D721Med (cell line): Measurements from ENCODE around the gene TTLL5.

ENCODE experiments used
- DNase-seq: peaks from one replicate; pipeline ENCODE4 v3.0.0; 2011; ENCODE audit warnings: low spot score; ENCODE audit not compliant: insufficient read length
- FAIRE-seq: peaks from 2 replicates; lab custom pipeline; 2011; peaks lifted over from hg19 to GRCh38; lab: Jason Lieb, UNC
- TF ChIP-seq, protein P1 (sequence below): IDR thresholded peaks from 2 replicates; pipeline ENCODE4 v1.5.1; 2012; ENCODE audit warnings: mild to moderate bottlenecking, control low read depth; ENCODE audit not compliant: insufficient read depth; ENCODE audit errors: missing control alignments

TTLL5 gene

DNA sequence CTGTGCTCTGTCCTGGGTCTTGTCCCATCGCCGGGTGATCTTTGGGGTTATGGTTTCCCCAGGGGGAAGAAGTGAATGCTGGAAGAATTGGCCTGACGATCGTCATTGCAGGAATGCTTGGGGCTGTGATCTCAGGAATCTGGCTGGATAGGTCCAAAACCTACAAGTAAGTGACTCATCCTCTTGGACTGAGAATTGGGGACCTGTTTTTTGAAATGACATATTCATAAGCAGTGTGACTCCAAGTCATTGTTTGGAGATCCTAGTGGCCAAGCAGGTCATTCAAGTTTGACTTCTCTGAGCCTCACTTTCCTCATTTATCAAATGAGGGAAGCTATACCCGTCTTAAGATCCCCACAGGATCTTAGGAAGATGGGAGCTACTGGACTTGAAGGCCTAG is 26.2 kb upstream of the TTLL5 start:
- FAIRE-seq (no peak), DNase-seq (no peak)
- TF ChIP-seq, protein P1, sequence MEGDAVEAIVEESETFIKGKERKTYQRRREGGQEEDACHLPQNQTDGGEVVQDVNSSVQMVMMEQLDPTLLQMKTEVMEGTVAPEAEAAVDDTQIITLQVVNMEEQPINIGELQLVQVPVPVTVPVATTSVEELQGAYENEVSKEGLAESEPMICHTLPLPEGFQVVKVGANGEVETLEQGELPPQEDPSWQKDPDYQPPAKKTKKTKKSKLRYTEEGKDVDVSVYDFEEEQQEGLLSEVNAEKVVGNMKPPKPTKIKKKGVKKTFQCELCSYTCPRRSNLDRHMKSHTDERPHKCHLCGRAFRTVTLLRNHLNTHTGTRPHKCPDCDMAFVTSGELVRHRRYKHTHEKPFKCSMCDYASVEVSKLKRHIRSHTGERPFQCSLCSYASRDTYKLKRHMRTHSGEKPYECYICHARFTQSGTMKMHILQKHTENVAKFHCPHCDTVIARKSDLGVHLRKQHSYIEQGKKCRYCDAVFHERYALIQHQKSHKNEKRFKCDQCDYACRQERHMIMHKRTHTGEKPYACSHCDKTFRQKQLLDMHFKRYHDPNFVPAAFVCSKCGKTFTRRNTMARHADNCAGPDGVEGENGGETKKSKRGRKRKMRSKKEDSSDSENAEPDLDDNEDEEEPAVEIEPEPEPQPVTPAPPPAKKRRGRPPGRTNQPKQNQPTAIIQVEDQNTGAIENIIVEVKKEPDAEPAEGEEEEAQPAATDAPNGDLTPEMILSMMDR: no peak

DNA sequence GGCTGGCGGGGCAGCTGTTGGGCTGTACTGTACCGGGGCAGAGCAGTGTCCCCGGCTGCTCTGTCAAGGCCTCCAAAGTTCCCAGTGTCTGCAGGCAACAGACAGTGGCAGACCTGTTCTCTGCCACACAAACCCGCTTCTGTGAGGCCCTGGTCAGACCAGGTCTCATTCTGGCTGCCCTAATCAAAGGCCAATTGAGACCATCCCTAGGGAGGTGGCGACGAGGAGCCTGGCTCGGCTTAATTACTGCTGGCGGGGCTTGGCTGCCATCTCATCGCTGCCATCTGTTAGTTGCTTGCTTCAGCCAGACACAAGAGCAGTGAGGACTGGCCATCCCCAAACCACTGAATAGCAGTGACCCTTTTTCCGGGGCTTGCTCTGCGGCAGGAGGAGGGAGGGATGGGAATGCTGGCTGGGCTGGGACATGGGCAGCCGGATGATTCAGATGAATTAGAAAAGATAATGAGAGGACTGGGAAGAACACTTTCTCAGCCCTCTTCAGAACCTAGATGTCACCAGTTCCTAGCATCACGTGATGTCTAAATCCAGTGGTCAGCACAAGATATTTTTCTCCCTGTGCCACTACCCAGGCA is 24.9 kb upstream of the TTLL5 start:
- DNase-seq (peak; percentile 30), FAIRE-seq (no peak)
- TF ChIP-seq, protein P1: no peak

DNA sequence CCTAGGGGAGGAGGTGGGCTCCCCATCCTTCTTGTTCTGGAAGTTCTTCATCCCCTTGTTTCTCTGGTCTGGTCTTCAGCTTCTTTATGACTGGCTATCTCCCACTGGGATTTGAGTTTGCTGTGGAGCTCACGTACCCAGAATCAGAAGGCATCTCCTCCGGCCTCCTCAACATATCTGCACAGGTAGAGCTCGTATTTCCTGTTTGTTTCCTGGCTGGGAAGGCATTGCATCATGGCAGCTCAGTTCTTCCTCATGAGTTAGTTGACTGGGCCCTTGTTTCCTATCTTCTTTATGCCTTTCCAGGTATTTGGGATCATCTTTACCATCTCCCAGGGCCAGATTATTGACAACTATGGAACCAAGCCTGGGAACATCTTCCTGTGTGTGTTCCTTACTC is 20.2 kb upstream of the TTLL5 start:
- FAIRE-seq: no peak
- no peak for DNase-seq
- TF ChIP-seq, protein P1: no peak

DNA sequence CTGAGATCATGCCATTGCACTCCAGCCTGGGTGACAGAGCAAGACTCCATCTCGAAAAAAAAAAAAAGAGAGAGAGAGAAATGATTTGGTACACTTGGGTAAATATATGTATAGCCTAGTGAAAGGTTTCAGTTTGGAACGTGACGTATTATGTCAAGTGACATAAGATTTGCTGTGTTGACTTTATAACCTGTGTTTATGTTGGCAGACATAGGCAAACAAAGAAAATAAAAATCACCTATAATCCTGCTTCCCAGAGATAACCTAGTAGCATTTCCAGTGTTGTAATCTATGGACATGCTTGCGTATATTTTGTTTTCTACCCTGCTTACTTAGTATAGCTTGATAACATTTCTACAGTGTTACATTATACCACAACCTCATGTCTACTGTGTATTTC is 17.1 kb upstream of the TTLL5 start:
- TF ChIP-seq, protein P1: no peak
- DNase-seq (no peak), FAIRE-seq (no peak)

DNA sequence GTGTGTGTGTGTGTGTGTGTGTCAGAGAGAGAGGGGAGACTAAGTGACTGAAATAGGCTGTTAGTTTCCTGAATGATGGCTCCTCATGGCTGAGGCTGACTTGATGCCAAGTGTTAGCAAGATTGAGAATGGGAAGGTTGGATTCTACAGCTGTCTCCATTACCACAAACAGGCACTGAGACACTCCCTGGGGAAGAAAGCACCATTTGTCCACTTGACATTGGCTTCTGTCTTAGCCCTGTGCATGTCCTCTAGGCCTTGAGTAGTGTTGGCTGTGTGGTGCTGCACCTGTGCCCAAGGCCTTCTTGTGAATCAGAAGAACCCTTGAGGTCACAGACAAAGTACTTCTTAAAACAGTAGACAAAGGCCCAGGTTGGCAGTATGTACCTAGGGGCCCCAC is 16.0 kb upstream of the TTLL5 start:
- DNase-seq (no peak), FAIRE-seq (no peak)
- TF ChIP-seq, protein P1: no peak

DNA sequence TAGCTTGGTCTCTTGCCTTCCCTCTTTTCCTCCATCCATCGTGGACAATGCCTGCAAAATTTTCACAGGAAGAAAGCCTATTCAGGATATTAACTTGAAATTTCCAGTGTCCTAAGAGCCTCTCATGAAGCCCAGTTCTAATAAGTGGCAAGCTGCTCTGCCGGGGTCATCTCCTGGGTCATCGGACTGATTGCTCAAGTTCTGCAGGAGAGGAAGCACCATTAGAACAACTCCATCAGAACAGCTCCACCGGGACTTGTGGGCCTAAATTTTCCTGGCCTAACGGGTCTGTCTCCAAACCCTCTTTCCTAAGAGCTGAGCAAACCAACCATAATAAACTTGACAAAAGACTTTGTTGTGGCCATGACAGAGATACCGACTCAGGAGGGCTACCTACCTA is 14.3 kb upstream of the TTLL5 start:
- DNase-seq: no peak
- FAIRE-seq: no peak
- TF ChIP-seq, protein P1: no peak

DNA sequence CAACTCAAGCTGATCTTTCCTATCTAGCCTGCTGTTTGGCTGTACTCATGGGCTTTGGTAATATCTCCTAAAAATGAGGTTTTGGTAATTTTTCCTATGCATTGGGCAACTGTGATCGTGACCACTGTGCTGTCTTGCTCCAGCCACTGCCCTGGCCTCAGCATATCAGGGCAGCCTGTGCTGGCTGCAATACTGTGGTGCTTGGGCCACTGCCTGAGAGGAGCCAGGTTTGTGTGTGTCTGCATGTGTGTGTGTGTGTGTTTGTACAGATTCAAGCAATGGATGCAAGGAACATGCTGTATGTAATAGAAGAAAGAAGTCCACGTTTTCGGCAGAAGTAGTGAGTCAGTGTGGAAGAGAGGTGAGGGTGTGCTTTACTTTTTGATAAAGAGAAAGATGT is 13.4 kb upstream of the TTLL5 start:
- FAIRE-seq (no peak), DNase-seq (no peak)
- TF ChIP-seq, protein P1: no peak
